Vagina (tissue), 2 donors: ENCODE results near the gene LRRIQ1.
"Not testable (repeated sequence)": the region's sequence is repeated elsewhere in the genome, so short reads cannot be mapped to it uniquely, and the experiment has no call there.

ENCODE experiments used
- CTCF ChIP-seq, 3 experiments: fragments of 450-650 bp in 2 of 3; fragments of 200-600 bp in 1 of 3; sonication (generic) in 1 of 3; IDR thresholded peaks; one replicate each; pipeline ENCODE4 v1.5.1; 2017 to 2019; ENCODE audit warnings: antibody characterized with exemption in 3 of 3, mild to moderate bottlenecking in 2 of 3, moderate library complexity in 2 of 3
- POLR2A ChIP-seq, 2 donors: fragments of 450-650 bp; IDR thresholded peaks; one replicate each; pipeline ENCODE4 v1.6.1; 2017; ENCODE audit warnings: antibody characterized with exemption in 2 of 2, mild to moderate bottlenecking in 2 of 2, moderate library complexity in 2 of 2
- POLR2AphosphoS5 ChIP-seq, 2 donors: sonication (generic); formaldehyde crosslinking; IDR thresholded peaks; one replicate each; pipeline ENCODE4 v1.9.0; 2017; ENCODE audit warnings: antibody characterized with exemption in 2 of 2, mild to moderate bottlenecking in 2 of 2, low read depth in 1 of 2; ENCODE audit not compliant: insufficient read depth in 1 of 2

DNA sequence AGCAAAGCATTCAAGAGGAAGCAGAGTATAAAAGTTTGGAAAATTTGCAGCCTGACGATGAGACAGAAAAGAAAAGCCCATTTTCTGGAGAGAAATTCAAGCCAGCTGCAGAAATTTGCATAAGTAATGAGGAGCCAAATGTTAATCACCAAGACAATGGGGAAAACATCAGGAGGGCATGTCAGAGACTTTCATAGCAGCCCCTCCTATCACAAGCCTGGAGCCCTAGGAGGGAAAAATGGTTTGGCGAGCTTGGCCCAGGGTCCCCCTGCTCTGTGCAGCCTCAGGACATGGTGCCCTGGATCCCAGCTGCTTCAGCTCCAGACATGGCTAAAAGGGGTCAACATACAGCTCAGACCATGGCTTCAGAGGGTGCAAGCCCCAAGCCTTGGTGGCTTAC lies 31.1 kb upstream of the LRRIQ1 start:
- not testable (repeated sequence) for TF ChIP-seq CTCF (IDR thresholded peaks at IDR 0.05); POLR2AphosphoS5 (IDR thresholded peaks at IDR 0.05; ENCODE audit: insufficient read depth in 1 of 2, low read depth in 1 of 2); POLR2A (IDR thresholded peaks at IDR 0.05)
